CD4-positive, alpha-beta T cell treated with Interleukin-4 for 1 hour (primary cell): Measurements from ENCODE around the gene ORAI1.
A peak's percentile ranks its signal among the peaks of the same experiment; 100 is the strongest.
"Not testable (repeated sequence)": the region's sequence is repeated elsewhere in the genome, so short reads cannot be mapped to it uniquely, and the experiment has no call there.

Source experiments
- DNase-seq, 2 donors: peaks; one replicate each; pipeline ENCODE4 v3.0.0-alpha.2; 2020 to 2022

Gene ORAI1

GRCh38 chr12:121649819-121650353, 23.6 kb downstream of the ORAI1 start:
- peak; percentile 44 to 68 for DNase-seq

GRCh38 chr12:121651320-121651719, 25.0 kb downstream of the ORAI1 start:
- DNase-seq, result no peak

DNA sequence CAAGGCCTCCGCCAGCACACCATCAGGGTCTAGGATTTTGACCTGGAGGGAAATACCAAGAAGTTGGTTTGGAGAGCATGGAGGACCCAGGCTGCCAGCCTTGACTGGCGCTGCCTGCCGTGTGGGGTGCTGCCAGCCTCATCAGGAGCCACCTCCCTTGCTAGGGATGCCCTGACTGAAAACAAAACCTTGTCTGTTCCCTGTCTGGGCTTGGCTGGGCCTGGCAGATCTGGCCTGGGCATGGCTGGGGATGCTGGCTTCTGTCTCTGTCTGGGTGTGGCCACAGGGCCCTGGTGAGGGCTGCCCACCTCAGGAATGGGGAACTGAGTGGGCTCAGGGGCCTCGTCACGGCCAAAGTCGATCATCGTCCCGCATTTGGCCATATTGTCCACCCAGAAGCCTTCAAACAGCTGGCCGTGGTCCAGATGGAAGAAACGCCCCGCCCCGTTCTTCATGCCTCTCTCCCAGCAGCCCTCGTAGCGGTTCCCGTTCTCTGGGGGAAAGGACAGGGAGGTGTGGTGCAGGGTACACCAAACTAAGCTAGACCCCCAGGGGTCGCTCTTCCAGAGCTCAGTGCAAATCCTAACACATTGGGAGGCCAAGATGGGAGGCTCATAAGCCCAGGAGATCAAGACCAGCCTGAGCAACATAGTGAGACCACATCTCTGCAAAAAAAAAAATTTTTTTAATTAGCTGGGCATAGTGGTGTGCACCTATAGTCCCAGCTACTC, 26.6 kb downstream of the ORAI1 start:
- no peak for DNase-seq

DNA sequence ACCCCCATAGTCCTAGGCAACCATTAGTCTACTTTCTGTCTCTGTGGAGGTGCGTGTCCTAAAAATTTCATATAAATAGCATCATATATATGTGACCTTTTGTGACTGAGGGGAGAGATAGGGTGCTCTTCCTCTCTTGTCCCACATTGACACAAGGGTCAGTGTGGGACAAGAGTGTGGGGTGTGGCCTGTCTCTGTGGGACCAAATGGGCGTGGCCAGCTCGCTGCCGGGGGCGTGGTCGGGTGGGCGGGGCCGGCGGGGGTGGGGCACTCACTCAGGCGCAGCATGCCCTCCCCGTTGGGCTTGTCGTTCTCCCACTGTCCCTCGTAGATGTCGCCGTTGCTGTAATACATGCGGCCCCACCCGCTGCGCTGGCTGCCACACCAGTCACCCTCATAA, 27.7 kb downstream of the ORAI1 start:
- DNase-seq, result no peak

GRCh38 chr12:121656122-121656521, 29.8 kb downstream of the ORAI1 start:
- DNase-seq, result no peak

GRCh38 chr12:121657305-121658008, 31.1 kb downstream of the ORAI1 start:
- no peak for DNase-seq

GRCh38 chr12:121661353-121662105, 35.2 kb downstream of the ORAI1 start:
- DNase-seq, result not testable (repeated sequence)

DNA sequence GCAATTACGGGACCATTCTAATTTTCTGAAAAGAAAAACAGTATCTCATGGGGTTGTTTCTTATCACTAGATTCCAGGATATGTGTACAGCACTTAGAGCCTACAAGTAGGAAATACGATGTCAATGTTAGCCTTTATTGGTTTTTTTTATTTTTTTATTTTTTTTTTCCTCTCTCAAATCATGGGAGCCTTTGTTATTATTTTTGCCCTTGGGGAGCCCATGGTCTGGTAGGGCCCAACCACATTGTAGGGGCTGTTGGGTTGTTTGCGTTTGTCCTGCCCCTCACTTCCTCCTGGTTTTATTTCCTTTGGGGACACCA, 37.2 kb downstream of the ORAI1 start:
- no peak for DNase-seq

DNA sequence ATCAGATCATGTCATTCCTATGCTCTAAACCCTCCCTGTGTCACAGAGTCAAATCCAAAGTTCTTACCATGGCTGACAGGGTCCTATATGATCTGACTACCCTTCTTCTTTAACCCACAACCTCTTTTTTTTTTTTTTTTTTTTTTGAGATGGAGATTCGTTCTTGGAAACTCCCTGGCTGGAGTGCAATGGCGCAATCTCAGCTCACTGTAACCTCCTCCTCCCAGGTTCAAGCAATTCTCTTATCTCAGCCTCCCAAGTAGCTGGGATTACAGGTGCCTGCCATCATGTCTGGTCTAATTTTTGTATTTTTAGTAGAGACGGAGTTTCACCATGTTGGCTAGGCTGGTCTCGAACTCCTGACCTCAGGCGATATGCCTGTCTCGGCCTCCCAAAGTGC, 40.5 kb downstream of the ORAI1 start:
- not testable (repeated sequence) for DNase-seq

GRCh38 chr12:121668750-121669520, 42.6 kb downstream of the ORAI1 start:
- DNase-seq, result peak; percentile 62 to 68

DNA sequence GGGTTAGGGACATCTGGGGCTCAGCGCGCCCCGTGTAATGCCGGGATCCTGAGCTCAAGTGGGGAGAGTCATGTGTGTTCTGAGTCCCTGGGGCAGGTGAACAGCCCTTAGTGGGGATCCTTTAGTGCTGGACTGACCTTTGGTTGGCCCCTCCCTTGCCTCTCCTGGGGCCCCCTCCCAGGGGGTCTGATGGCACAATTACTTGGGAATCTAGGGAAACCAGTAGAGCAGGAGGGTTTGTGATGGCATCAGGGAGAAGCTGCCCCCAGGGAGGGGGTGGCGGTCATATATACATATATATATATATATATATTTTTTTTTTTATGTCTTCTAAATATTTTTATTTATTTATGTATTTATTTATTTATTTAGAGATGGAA, 43.2 kb downstream of the ORAI1 start, which contains the start of gene MORN3:
Gene MORN3 (minus strand): TSS at position 134 of the 380 bp plus-strand sequence. CDS start 171 bp downstream, outside the sequence.
- no peak for DNase-seq

- DNase-seq, result no peak
Observed at GRCh38 chr12:121673013-121673511, 46.7 kb downstream of the ORAI1 start.

DNA sequence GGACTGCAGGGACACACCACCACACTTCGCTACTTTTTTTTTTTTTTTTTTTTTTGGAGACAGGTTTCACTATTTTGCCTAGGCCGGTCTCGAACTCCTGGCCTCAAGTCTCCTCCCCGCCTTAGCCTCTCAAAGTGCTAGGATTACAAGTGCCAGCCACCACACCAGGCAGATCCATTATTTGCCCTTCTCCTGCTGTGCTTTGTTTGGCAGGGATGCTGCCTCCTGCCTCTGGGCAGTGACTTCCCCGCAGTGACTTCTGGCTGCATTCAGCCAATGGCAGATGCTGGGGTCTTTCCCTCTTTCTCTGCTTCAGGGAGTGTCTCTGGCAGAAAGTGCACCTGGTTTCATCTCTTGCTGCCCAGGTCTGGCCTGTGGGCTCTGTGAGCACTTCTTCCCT, 49.9 kb downstream of the ORAI1 start:
- no peak for DNase-seq

DNA sequence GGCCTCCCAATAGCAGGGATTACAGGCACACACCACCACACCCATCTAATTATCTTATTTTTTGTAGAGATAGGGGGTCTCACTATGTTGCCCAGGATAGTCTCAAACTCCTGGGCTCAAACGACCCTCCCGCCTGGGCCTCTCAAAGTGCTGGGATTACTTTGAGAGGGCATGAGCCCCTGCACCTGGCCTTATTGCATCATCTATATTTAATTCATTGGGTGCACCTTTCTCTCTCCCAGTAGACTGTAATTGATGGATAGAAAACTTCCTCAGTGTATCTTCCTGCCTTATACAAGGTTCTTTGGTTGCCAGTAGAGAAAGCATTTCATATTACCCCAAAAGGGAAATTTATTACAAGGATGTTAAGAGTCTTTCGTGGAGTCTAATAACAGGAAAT, 52.0 kb downstream of the ORAI1 start:
- DNase-seq, result no peak

- DNase-seq, result no peak
Observed at GRCh38 chr12:121678716-121679300, 52.5 kb downstream of the ORAI1 start.

GRCh38 chr12:121679661-121680197, 53.4 kb downstream of the ORAI1 start:
- DNase-seq, result not testable (repeated sequence)

DNA sequence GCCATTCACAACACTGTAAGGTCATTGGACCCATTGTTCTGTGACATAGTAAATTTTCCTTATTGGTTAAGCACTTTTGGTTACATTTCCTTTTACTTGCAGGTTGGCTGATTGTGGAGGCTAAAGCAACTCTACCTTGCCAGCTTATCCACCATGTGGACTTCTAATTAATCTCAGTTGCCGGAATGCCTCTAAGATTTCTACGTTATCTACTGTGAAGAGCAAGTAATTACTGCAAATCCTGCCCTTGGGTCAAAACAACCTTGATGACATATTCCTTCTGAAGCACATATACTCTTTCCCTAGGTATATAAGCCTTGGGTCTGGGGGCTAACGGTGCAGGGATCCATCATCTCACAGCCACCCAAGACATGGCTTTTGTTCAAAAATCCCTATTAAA, 62.6 kb downstream of the ORAI1 start:
- no peak for DNase-seq

- no peak for DNase-seq
Observed at GRCh38 chr12:121689430-121689829, 63.1 kb downstream of the ORAI1 start.
